ENCODE data around the gene CHAC2. TPM values are rescaled to one million over a fixed set of nuclear protein-coding genes. Genes with fewer than 3 reads are reported as not detected.
A peak's percentile ranks its signal among the peaks of the same experiment; 100 is the strongest.

Gene CHAC2
- total and polyA plus RNA-seq, 2 of the 13 experiments (the other 11 are each of a cell fraction or from before 2014, with no cell fraction given): 1.7 to 10.7 TPM

DNA sequence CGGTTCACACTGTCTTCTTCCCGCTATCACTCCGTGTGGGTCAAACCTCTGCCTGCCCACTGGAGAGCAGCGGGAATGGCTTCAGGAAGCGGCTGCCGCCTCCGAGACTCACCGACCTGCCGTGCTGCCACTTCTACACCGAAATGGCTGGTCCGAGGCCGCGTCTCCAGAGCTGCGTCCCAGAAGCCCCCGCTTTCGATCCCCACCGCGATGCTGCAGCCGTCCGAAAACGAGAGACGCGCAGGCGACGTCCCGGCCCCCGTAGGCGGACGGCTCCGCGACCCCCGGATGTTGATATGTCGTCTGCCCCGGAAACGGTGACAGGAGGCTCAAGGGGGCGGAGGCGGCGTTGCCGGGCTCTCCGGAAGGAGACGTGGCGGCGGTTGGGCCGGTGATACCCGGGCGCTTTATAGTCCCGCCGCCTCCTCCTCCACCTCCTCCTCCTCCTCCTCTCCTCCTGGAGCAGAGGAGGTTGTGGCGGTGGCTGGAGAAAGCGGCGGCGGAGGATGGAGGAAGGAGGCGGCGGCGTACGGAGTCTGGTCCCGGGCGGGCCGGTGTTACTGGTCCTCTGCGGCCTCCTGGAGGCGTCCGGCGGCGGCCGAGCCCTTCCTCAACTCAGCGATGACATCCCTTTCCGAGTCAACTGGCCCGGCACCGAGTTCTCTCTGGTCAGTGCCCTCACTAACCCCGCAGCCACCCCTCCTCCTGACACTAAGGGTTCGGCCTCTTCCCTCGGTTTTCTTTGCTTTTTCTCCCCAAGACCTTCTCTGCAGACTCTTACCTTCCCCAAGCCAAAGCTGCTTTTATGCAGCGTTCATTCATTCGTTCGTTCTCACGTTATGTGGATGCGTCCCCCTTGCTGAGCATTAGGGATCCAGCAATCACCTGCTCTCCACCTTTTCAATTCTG is 19.4 kb downstream of the CHAC2 start, which contains the start of the genes ASB3 and ERLEC1 (continued):
- TF ChIP-seq, protein P1, sequence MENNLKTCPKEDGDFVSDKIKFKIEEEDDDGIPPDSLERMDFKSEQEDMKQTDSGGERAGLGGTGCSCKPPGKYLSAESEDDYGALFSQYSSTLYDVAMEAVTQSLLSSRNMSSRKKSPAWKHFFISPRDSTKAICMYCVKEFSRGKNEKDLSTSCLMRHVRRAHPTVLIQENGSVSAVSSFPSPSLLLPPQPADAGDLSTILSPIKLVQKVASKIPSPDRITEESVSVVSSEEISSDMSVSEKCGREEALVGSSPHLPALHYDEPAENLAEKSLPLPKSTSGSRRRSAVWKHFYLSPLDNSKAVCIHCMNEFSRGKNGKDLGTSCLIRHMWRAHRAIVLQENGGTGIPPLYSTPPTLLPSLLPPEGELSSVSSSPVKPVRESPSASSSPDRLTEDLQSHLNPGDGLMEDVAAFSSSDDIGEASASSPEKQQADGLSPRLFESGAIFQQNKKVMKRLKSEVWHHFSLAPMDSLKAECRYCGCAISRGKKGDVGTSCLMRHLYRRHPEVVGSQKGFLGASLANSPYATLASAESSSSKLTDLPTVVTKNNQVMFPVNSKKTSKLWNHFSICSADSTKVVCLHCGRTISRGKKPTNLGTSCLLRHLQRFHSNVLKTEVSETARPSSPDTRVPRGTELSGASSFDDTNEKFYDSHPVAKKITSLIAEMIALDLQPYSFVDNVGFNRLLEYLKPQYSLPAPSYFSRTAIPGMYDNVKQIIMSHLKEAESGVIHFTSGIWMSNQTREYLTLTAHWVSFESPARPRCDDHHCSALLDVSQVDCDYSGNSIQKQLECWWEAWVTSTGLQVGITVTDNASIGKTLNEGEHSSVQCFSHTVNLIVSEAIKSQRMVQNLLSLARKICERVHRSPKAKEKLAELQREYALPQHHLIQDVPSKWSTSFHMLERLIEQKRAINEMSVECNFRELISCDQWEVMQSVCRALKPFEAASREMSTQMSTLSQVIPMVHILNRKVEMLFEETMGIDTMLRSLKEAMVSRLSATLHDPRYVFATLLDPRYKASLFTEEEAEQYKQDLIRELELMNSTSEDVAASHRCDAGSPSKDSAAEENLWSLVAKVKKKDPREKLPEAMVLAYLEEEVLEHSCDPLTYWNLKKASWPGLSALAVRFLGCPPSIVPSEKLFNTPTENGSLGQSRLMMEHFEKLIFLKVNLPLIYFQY (CRISPR knock-in tag; IDR thresholded peaks at IDR 0.05; ENCODE audit: borderline replicate concordance): peak; percentile 84
- TF ChIP-seq, protein P2, sequence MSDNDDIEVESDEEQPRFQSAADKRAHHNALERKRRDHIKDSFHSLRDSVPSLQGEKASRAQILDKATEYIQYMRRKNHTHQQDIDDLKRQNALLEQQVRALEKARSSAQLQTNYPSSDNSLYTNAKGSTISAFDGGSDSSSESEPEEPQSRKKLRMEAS (IDR thresholded peaks at IDR 0.05): peak; percentile 91
- TF ChIP-seq ZSCAN20 (CRISPR knock-in tag; IDR thresholded peaks at IDR 0.05; ENCODE audit: borderline replicate concordance): peak; percentile 96; the same call in 1 of the 2 replicates
- TF ChIP-seq, protein P3, sequence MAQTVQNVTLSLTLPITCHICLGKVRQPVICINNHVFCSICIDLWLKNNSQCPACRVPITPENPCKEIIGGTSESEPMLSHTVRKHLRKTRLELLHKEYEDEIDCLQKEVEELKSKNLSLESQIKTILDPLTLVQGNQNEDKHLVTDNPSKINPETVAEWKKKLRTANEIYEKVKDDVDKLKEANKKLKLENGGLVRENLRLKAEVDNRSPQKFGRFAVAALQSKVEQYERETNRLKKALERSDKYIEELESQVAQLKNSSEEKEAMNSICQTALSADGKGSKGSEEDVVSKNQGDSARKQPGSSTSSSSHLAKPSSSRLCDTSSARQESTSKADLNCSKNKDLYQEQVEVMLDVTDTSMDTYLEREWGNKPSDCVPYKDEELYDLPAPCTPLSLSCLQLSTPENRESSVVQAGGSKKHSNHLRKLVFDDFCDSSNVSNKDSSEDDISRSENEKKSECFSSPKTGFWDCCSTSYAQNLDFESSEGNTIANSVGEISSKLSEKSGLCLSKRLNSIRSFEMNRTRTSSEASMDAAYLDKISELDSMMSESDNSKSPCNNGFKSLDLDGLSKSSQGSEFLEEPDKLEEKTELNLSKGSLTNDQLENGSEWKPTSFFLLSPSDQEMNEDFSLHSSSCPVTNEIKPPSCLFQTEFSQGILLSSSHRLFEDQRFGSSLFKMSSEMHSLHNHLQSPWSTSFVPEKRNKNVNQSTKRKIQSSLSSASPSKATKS (CRISPR knock-in tag; IDR thresholded peaks at IDR 0.05): peak; percentile 93
- TF ChIP-seq ZSCAN29 (CRISPR knock-in tag; conservative IDR thresholded peaks at IDR 0.05): peak; percentile 96
- no peak for TF ChIP-seq IKZF1 (IDR thresholded peaks at IDR 0.05)
- no peak for TF ChIP-seq SNRNP70 (IDR thresholded peaks at IDR 0.05; ENCODE audit: low read depth, low read length)
- TF ChIP-seq CEBPB (IDR thresholded peaks at IDR 0.05; ENCODE audit: borderline replicate concordance, low read depth, low read length): no peak
- TF ChIP-seq, protein P4, sequence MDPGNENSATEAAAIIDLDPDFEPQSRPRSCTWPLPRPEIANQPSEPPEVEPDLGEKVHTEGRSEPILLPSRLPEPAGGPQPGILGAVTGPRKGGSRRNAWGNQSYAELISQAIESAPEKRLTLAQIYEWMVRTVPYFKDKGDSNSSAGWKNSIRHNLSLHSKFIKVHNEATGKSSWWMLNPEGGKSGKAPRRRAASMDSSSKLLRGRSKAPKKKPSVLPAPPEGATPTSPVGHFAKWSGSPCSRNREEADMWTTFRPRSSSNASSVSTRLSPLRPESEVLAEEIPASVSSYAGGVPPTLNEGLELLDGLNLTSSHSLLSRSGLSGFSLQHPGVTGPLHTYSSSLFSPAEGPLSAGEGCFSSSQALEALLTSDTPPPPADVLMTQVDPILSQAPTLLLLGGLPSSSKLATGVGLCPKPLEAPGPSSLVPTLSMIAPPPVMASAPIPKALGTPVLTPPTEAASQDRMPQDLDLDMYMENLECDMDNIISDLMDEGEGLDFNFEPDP (CRISPR knock-in tag; conservative IDR thresholded peaks at IDR 0.05): no peak
- peak; percentile 100 for TF ChIP-seq KMT2A (CRISPR knock-in tag; IDR thresholded peaks at IDR 0.05)
- no peak for TF ChIP-seq ZNF3 (CRISPR knock-in tag; IDR thresholded peaks at IDR 0.05)
- TF ChIP-seq, protein P5, sequence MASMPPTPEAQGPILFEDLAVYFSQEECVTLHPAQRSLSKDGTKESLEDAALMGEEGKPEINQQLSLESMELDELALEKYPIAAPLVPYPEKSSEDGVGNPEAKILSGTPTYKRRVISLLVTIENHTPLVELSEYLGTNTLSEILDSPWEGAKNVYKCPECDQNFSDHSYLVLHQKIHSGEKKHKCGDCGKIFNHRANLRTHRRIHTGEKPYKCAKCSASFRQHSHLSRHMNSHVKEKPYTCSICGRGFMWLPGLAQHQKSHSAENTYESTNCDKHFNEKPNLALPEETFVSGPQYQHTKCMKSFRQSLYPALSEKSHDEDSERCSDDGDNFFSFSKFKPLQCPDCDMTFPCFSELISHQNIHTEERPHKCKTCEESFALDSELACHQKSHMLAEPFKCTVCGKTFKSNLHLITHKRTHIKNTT (CRISPR knock-in tag; IDR thresholded peaks at IDR 0.05): no peak
- TF ChIP-seq, protein P6, sequence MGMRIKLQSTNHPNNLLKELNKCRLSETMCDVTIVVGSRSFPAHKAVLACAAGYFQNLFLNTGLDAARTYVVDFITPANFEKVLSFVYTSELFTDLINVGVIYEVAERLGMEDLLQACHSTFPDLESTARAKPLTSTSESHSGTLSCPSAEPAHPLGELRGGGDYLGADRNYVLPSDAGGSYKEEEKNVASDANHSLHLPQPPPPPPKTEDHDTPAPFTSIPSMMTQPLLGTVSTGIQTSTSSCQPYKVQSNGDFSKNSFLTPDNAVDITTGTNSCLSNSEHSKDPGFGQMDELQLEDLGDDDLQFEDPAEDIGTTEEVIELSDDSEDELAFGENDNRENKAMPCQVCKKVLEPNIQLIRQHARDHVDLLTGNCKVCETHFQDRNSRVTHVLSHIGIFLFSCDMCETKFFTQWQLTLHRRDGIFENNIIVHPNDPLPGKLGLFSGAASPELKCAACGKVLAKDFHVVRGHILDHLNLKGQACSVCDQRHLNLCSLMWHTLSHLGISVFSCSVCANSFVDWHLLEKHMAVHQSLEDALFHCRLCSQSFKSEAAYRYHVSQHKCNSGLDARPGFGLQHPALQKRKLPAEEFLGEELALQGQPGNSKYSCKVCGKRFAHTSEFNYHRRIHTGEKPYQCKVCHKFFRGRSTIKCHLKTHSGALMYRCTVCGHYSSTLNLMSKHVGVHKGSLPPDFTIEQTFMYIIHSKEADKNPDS (CRISPR knock-in tag; IDR thresholded peaks at IDR 0.05): peak; percentile 38; the same call in 1 of the 2 replicates
- TF ChIP-seq HOXA9 (CRISPR knock-in tag; IDR thresholded peaks at IDR 0.05; ENCODE audit: borderline replicate concordance): peak; percentile 83; the same call in 1 of the 2 replicates
- peak; percentile 98 for TF ChIP-seq NFATC3 (CRISPR knock-in tag; IDR thresholded peaks at IDR 0.05)
- peak; percentile 99 for TF ChIP-seq ERF (CRISPR knock-in tag; IDR thresholded peaks at IDR 0.05)
- TF ChIP-seq SIN3B (IDR thresholded peaks at IDR 0.05; ENCODE audit: low read length): peak; percentile 66; the same call in 1 of the 2 replicates
- no peak for TF ChIP-seq ZSCAN22 (CRISPR knock-in tag; IDR thresholded peaks at IDR 0.05)
